Endometrium (tissue), 2 donors: ENCODE data around the gene METTL4.

Experiments used
- FAIRE-seq: peaks from 2 replicates; lab custom pipeline; 2012; peaks lifted over from hg19 to GRCh38; lab: Jason Lieb, UNC
- donor health status: control.
- donor health status: control.

Gene METTL4, protein sequence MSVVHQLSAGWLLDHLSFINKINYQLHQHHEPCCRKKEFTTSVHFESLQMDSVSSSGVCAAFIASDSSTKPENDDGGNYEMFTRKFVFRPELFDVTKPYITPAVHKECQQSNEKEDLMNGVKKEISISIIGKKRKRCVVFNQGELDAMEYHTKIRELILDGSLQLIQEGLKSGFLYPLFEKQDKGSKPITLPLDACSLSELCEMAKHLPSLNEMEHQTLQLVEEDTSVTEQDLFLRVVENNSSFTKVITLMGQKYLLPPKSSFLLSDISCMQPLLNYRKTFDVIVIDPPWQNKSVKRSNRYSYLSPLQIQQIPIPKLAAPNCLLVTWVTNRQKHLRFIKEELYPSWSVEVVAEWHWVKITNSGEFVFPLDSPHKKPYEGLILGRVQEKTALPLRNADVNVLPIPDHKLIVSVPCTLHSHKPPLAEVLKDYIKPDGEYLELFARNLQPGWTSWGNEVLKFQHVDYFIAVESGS

DNA sequence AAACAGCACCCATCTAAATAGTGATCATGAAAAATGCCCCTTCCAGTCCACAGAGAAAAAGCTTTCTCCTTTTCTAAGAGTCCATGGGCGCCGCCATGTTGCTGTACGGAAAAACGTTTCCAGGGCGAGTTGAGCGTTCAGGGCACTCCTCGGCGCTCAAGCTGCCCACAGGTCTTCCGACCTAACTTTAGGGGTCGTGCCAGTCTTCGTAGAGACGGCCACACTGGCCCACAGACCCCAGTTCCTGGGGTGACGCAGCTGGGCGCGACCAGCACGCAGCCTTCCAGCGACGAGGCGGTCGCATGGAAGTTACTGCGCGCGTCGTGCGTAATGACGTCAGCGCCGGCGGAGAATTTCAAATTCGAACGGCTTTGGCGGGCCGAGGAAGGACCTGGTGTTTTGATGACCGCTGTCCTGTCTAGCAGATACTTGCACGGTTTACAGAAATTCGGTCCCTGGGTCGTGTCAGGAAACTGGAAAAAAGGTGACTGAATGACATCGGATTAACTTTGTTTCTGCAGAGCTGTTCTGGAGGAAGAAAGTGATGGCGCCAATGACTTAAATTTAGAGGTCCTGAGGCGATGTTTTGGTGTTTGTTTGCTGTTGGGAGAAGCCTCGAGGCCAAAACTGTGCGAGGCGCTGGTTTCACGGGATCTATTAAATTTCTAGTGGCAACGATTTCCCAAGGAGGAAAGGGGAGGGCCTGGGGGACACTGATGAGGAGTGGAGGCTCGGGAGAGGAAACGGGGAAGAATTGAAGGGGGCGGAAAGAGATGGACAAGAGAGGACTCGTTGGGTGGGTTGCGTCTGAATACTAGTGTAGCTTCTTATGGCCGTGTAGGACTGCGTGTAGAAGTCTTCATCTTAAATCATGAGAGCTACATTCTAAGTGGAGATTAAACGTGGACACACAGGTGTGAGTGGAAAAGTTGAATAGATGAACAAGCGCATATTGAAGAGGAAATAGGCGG is at the start of gene METTL4, which contains the start of gene NDC80:
TSS of gene METTL4 (minus strand) at position 306 of the 971 bp plus-strand sequence. CDS start 4,289 bp downstream, outside the sequence.
TSS of gene NDC80 (plus strand) at position 358 of the 971 bp plus-strand sequence. CDS start 1,429 bp downstream, outside the sequence.
- FAIRE-seq: no peak

DNA sequence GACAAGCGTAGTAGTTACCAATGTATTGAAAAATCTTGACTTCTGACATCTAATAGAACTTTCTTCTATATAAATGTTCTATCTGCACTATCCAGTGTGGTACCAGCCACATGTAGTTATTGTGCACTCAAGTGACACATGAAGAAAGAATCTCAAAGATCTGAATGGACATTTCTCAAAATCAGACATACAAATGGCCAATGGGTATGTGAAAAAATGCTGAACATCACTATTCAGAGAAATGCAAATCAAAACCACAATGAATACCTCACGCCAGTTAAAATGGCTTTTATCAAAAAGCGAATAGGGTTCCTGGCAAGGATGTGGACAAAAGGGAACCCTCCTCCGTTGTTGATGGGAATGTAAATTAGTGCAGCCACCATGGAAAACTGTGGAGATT is 46.7 kb upstream of the METTL4 start:
- FAIRE-seq: no peak

DNA sequence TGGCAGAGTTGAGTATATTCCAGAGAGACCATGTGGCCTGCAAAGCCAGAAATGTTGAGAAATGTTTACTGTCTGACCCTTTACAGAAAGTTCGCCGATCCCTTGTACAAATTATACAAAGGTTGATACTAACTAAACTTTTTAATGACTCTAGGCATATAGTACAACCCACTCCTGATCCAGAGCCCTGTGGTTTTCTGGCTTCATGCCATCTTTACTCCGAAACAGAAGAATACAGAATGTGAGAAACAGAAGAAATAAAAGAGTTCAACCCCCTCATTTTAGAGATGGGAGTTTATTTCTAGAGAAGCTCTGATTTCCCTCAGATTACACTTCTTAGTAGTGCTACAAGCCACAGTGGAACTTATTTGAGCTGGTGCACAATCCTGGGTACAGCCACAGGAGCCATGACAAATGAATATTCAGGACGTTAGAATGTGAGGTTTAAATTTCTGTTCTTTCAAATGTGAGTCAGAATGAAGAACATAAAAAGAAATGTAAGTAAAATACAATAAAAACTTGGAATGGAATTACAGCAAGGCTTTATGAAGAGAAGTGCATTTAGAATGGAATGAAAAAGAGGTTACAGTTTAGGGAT is 46.2 kb upstream of the METTL4 start:
- FAIRE-seq: no peak

DNA sequence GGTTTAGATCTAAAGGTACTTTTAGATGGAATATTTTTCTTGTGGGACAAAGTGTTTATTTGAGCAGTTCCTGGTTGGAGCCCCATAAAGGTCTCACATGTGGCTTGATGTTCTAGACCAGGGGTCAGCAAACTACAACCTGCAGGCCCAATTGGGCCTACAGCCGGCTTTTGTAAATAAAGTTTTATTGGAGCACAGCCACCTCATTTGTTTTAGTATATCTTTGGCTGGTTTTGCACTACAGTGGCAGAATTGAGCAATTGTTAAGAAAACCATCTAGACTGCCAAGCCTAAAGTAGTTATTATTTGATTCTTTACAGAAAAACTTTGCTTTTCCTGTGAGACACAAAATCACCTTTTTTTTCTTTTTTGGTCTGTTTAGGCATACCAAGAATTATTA is 41.7 kb upstream of the METTL4 start:
- FAIRE-seq: no peak

DNA sequence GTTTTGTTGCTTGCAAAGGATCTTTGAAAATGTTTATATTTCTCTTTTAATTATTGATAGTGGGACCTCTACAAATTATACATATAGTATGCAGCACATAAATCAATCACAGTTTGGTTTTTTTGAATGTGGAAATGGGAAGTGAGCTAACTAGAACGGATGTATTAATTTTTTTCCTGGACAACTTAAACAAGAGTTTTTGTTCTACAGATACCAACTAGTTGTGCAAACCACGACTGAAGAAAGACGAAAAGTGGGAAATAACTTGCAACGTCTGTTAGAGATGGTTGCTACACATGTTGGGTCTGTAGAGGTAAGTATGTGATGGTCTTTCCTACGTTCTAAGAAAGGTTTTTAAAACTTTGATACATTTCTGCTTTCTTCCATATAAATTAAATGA is 39.2 kb upstream of the METTL4 start:
- FAIRE-seq: no peak

DNA sequence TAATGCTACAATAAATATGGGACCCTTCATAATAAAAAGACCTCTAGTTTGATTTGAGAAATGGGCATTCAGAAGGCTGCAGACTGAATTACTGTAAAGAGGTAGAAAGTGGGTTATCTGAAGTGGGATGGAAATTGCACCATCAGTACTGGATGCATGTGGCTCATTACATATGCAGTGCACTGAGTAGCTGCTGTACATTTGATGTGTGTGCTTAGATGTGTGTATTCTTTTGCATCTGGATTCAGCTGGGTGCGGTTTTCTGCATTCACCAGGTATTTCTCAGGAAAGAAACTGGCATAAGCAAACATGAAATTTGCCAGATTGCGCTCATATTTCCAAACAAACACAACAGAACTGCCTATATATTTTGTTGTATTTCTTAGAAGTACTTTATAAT is 38.3 kb upstream of the METTL4 start:
- FAIRE-seq: no peak

DNA sequence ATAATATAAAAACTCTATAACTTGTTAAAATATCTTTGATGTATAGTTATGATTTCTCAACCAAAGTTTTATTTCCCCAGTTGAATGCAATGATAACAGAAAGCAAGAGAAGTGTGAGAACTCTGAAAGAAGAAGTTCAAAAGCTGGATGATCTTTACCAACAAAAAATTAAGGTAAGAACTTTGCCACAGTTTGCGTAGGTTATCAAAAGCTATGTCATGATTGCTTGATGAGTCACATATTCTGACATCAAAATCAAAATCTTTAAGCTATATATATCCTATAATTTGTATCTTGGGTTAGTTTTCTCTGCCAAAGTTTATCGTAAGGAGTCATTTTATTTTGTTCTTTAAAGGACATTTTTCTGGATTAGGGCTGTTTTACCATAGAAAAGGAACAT is 35.0 kb upstream of the METTL4 start:
- FAIRE-seq: no peak

DNA sequence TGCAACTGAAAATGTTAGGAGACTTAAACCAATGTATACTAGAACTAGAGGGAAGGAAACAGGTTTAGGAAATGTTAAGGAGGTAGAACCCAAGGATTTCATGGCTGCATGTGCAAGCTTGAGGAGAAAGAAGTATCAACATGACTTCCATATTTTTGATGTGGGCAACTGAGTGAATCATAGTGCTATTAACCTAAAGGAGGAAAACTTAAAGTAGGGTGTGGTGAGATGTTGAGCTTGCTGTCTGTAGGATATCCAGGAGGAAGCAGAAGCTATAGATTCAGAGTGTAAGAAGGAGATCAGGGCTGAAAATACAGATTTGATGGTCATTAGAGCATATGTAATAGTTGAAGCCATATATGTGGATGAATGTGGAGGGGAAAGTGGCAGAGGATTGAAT is 31.5 kb upstream of the METTL4 start:
- FAIRE-seq: no peak

DNA sequence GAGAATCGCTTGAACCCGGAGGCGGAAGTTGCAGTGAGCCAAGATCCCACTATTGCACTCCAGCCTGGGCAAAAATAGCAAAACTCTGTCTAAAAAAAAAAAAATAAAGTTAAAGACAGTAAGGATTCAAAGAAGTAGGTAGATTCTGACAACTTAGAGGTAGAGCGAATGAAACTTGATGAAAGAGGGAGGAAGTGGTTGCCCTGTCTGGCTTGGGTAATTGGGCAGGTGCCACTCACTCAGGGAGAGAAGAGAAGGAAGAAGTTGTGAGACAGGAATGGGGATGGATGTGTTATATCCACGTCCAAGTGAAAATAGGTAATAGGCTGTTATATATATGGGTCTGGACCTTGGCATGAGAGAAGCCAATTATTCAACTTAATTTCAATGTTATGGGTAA is 26.3 kb upstream of the METTL4 start:
- FAIRE-seq: no peak

DNA sequence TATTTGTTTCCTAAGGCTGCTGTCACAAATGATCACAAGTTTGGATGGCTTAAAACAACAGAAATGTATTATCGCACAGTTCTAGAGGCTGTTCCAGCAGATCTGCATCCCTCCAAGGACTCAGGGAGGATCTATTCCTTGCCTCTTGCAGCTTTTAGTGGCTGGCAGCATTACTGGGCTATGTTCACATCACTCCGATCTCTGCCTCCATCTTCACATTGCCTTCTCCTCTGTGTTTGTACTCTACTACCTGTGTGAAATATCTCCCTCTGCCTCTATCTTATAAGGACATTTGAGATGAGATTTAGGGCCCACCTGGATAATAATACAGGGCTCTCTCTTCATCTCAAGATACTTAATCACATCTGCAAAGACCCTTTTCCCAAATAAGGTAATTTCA is 19.0 kb upstream of the METTL4 start:
- FAIRE-seq: no peak

DNA sequence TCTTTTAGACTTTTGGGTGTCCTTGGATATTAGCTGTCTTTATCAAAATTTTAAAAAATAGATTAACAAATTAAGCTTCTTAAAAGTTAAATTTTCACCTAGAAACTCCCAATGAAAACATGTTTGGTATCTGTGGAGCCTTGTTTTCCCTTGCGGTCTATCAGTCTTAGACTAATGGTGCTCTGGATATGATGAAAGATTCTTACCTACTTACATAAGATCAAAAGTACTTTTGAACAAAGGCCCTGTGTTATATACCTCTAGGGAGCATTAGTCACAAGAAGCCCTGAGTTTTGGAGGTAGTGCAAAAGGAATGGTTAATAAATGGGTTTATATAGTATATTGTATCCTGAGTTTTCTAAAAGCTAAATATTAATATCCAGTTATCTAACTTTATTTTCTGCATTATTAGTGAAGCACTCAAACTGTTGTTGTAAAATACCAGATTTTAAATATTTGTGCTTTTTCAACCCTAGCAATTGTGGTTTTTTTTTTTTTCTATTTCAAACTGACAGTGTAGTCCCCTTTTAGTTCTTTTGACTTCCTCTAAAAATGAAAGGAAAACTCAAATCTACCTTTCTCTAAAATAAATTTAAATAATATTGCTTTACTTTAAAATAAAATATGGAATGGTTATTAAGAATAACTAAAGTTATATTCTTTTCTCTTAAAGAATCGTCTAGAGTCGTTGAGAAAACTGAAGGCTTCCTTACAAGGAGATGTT is 18.2 kb upstream of the METTL4 start:
- FAIRE-seq: no peak

DNA sequence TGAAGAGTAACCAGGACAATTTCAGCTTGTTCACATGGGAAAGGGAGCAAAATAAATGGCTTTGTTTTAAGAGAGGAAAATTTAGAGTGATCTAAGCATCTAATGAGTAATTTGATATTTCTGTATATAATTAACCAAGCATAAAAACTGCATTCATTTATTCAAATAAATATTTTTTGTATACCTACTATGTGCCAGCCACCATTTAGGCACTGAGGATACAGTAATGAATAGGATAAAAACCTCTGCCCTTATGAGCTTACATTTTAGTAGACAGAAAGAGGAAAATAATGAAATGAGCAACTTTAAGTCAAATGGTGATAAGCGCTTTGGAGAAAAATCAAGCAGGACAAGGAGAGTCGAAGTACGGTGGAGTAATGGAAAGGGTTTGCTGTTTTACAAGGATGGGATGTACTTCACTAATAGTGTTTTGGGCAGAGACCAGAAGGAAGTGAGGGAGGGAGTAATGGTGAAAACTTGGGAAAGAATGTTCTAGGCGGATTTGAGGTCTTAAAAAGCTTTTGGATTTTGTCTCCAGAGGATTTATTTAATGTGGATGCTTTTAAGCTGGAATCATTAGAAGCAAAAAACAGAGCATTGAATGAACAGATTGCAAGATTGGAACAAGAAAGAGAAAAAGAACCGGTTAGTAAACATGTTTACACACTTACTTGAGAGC is 17.5 kb upstream of the METTL4 start:
- no peak for FAIRE-seq

DNA sequence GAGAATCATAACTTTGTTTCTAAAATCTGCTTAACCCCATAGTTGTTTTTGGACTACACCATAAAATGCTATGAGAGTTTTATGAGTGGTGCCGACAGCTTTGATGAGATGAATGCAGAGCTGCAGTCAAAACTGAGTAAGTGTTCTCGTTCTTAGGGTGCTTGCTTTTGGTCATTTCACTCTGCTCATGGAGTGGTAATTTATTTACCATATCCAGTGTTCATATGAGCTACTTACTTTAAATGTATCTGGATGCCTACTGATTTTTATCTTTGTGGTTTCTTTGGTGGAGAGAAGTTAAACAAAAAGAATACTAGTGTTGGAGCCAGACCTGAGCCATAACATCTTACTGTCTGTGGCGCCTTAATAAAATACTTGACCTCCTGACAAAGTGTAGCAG is 16.5 kb upstream of the METTL4 start:
- no peak for FAIRE-seq

DNA sequence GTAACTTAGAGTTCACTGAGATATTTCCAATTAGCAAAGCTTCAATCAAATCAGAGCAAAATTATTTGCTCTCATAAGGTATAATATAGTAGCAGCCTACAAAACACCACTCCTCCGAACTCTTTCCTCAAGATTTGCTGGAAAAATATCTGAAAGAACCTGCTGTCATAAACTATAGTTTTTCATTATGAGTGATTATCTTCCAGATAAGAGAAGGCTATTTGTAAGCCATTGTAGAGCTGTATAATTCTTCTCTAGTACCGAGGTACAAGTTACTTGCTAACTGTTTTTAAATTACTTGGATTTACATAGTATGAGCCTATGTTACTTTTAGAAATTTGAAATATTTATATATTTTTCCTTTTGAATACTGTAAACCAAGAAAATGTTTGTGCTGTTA is 2.1 kb upstream of the METTL4 start:
- FAIRE-seq: no peak

DNA sequence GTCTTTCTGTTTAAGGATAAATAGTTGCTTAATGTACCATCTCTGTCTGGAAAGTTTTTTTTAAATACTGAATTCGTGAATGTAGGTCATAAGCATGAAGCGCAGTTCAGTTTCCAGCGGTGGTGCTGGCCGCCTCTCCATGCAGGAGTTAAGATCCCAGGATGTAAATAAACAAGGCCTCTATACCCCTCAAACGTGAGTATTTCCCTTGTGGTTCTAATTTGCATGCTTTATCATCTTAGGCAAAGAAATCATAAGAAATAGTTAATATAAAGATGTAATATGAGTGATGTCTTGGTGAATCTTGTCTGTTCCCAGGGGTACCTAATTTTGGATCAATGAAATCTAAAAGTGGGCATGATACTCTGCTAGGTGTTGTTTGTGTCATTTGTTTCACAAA is 1.6 kb upstream of the METTL4 start:
- no peak for FAIRE-seq

DNA sequence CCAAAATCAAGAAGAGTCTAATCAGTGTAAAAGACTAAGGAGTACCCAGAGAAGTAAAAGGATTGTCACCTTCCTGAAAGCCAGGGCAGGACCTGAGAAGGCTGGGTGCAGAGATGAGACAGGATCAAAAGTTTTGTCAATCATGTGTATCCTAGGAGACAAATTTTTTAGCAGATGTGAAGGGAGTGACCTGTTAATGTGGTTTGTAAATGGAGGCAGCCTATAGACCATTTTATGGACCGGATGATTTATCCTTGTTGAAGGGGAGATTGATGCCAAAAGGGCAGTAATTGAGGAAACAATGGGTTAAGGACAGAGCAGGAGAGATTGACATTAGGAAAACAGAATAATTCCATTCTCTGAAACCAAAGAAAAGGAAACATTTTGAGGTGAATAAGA is 865 bp upstream of the METTL4 start:
- no peak for FAIRE-seq

DNA sequence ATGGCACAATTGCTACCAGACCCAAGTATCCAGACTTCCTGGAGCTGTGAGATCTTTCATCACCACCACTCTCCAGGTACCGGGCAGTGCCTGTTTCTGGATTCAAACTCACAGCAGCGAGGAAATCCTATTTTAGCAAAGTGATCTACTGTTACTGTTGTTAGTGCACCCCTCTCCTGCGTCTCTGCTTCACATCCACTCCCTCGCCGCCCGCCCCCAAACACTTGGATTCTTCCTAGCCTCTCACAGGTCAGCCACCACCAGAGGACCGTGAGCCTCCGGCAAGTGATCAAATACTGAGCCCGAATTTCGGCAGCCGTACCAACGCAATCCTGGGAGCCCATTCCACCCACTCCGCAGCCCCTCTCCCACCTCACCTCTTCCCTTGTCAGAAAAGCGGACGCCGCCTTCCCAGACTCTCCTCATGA is 519 bp downstream of the METTL4 start:
- no peak for FAIRE-seq

DNA sequence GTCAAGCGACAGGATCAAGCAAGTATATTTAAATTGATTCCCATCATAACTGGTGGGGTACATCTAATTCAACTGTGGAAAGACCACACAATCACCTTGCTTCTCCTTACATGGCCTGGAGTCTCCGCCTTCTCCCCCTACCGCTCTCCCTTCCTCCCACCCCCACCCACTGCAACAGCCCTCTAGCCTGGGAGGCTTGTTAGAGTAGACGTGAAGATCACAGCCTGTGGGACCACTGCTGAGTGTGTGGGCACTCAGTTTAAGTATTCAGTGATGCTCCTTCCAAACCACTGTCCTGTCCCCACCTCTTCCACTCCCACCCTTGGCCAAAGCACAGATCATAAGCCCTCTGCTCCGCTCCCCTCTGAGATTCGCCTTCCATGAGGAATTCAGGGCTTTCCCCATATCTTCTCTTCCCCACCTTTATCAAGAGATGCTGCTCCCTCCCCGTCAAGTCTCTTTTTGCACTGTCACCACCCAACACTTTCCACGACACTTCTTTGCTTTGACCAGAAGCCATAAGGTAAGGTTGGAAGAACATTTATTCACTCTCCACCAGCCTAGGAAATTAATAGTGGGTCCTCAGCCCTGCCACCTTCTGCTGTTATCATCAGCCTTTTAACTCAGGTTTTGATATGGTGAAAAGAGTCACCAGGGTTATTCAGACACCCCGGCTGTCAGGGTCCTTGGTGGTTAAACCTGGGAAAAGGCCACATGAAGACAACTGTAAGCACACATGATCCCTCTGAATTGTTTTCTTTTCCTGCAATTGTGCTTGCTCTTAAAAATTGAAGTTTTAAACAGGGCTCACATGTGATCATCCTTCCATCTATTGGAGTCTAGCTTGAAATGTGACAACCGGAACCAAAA is 1.7 kb downstream of the METTL4 start:
- FAIRE-seq: no peak

DNA sequence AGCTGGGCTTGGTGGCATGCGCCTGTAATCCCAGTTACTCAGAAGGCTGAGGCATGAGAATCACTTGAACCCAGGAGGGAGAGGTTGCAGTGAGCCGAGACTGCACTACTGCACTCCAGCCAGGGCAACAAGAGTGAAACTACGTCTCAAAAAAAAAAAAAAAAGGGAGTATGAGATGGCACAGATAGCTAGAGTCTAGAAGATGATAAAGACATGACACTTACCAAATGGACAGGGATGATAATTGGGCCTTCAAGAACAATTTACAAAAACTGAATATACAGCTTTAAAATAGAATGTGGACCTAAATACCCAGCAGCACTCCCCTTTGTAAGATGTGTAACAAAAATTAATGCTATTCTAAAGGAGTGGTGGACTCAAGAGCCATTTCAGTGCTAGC is 2.7 kb downstream of the METTL4 start:
- FAIRE-seq: no peak

DNA sequence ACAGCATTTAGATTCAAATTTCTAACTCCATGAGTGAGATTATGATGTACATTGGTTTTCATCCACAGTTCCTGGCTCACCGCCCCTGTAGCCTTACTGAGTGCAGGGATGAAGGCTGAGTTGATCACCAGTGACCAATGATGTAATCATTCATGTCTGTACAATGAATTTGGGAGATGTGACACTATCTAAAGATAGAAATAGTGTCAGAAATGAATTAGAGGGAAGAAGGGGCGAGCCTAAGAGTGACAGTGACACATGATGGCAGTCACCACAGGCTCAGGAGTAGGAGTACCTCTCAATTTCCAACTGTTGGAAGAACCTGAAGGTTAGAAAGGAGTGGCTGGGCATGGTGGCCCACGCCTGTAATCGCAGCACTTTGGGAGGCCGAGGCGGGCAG is 3.2 kb downstream of the METTL4 start:
- no peak for FAIRE-seq
